GM12874 (cell line): Measurements from ENCODE around the gene NOTCH2.
"Not testable (repeated sequence)": the region's sequence is repeated elsewhere in the genome, so short reads cannot be mapped to it uniquely, and the experiment has no call there.

Experiments
- TF ChIP-seq, protein P1 (sequence below): IDR thresholded peaks from 2 replicates; pipeline ENCODE4 v1.5.1; 2011; ENCODE audit warnings: low read depth, mild to moderate bottlenecking, control low read depth, low read length, moderate library complexity; ENCODE audit not compliant: insufficient read depth

Gene NOTCH2

DNA sequence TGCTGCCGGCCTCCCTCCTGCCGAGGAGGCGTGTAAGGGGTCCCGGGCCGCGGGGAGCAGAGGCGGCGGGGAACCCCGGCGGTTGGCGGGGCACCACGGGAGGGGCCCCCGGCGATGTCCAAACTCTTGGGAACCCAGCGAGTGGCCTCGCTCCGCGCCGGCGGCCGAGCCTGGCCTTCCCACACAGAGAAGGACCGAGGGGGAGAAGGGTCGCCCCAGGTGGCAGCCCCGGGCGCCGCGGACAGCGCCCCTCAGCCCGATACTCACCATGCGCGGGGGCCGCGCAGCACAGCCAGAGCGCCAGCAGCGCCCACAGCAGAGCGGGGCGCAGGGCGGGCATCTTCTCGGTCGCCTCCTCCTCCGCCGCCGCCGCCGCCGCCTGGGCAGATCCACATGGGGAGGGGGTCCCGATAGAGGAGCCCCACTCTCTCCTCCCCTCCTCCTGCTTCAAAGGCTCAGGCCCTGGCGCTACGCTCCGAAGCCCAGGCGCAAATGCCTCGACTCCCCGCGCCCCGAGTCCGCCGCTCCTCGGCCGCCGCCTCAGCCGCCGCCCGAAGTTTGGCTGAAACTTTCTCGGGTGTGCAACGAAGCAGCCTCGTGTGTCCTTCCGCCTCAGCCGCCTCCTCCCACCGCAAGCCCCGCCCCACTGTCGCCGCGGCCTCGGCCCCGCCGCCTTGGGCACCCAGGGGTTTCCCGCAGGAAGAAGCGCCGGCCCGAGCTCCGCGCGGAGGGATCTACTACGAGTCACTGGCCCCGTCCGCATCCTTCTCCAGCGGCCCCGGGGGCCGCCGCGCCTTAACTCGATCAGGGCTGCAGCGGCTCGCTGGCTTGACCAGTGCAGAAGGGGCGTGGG lies at the start of gene NOTCH2:
Gene NOTCH2, minus strand, starts transcription at position 596 of the 853 bp plus-strand sequence. Its CDS starts 256 bp downstream, at position 340.
- TF ChIP-seq, protein P1, sequence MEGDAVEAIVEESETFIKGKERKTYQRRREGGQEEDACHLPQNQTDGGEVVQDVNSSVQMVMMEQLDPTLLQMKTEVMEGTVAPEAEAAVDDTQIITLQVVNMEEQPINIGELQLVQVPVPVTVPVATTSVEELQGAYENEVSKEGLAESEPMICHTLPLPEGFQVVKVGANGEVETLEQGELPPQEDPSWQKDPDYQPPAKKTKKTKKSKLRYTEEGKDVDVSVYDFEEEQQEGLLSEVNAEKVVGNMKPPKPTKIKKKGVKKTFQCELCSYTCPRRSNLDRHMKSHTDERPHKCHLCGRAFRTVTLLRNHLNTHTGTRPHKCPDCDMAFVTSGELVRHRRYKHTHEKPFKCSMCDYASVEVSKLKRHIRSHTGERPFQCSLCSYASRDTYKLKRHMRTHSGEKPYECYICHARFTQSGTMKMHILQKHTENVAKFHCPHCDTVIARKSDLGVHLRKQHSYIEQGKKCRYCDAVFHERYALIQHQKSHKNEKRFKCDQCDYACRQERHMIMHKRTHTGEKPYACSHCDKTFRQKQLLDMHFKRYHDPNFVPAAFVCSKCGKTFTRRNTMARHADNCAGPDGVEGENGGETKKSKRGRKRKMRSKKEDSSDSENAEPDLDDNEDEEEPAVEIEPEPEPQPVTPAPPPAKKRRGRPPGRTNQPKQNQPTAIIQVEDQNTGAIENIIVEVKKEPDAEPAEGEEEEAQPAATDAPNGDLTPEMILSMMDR, result not testable (repeated sequence)

DNA sequence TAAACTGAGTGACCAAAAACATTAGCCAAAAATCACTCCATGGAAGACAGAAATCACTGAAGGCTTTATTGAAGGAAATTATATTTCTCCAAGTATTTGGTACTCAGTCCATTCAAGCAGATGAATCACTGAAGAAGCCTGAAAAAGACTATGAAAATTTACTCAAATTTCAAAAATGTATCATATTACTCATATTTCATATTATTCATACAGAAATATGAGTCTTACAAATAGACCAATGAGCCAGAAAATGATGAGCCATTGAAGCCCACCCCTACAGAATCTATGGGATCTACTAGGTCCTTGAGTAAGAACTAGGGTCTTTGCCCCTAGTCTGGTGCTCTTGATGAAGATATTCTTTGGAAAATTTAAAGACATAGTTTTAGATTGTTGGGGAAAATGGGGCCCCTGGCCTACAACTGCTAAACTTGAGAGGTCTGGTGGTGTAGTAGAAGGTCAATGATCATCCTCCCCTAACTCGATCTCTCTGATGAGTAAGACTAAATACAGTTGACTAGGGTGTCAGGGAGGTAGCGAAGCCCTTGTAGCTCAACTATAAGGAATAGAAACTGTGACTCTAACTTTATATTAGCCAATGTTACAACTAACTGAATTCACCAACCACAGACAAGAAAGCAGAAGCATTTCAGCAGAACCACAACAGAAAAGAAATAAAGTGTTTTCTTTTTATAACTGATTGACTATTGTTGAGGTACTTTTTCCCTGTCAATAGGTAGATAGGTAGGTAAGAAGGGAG lies 81.0 kb downstream of the NOTCH2 start:
- TF ChIP-seq, protein P1, result no peak

DNA sequence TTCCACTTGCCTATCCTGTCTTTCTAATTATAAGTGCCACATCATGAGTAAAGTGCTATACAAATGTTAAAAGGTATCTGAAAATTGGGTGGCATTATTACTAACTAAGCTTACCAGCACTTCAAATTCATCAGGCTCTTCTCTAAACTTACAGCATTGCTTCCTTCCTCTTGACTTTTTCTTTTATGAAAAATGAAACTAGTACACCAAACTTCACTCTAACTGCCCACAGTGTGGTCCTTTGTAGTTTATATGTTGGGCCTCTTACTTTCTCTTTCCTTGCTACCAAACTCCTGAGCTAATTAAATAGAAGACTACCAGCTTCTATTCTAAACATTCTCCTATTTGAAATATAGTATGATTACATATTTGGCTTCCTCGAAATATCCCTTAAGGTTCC lies 81.8 kb downstream of the NOTCH2 start:
- TF ChIP-seq, protein P1, result no peak

DNA sequence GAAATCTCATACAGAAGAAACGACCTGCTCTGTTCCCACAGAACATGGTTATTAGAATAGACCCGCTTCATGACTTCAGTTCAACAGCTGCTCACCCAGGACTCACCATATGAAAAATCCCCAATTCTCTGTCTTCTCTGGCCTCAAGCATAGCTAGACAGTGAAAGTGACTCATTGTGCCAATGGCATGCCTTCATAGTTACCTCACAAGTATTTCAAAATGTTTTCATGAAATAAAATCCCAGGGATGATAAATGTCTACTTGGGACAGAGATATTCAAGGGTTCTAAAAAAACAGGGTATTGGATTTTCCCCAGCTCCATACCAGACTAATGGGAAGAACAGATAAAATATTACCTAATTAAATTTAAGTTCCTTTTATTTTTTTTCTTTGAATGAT lies 82.3 kb downstream of the NOTCH2 start:
- TF ChIP-seq, protein P1, result no peak

DNA sequence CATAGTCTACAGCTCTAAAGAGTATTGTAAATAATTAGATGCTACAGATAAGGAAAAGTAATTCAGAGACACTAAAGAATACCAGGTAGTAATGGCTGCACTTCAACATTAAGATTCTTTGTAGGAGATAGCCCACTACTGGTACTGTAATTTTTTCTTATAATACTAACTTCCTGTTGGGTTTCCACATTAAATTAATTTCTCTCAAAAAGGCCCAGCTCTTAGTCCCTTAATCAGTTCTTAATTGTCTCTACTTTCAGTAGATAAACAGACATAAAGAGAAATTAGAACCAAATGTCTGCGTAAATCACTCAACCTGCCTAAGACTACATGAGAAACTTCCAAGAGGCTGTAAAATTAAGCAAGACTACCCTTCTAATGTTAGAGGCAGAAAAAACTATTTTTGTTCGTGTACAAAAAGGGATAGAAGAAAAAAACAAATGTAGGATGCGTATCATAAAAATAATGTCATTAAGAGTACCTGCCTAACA lies 83.4 kb downstream of the NOTCH2 start:
- TF ChIP-seq, protein P1, result no peak

DNA sequence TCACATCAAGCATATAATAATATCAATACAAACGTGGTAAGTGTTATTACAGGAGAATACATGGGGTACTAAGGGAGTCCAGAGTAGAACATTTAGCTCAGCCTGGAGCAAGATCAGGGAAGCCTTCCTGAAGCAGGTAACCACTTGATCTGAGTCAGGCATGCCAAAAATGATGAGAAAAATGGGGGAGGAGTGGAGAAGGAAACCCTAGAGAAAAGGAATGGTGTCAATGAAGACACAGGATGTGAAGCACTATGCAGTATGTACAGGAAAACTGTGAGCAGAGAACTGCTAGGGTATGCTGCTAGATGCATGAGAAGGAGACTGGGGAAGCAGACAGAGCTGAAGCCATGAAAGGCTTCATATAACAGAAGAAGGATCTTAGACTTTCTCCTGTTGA lies 84.7 kb downstream of the NOTCH2 start:
- TF ChIP-seq, protein P1, result no peak
